ENCODE results near the gene MCOLN1. TPM values are rescaled to one million over a fixed set of nuclear protein-coding genes. Genes with fewer than 3 reads are reported as not detected.

MCOLN1 gene
- total and polyA plus RNA-seq, 2 of the 8 experiments (the other 6 are each of a cell fraction or from before 2014, with no cell fraction given), result 19.1 to 40.0 TPM

- TF ChIP-seq KDM4A (IDR thresholded peaks at IDR 0.05; ENCODE audit: low read depth, low read length, severe bottlenecking) (peak; percentile 41), CBX5 (IDR thresholded peaks at IDR 0.05; ENCODE audit: low read depth, low read length) (no peak), HDAC2 (IDR thresholded peaks at IDR 0.05; ENCODE audit: borderline replicate concordance in 1 of 2, low read depth in 2 of 2, low read length in 2 of 2) (no peak), CTCF (IDR thresholded peaks at IDR 0.05; ENCODE audit: control extremely low read depth in 1 of 3, insufficient read depth in 1 of 3, low read depth in 1 of 3, low read length in 3 of 3) (no peak), TAF1 (IDR thresholded peaks at IDR 0.05; ENCODE audit: low read depth, low read length) (no peak), NRF1 (IDR thresholded peaks at IDR 0.05; ENCODE audit: low read depth, low read length) (no peak)
Measured at GRCh38 chr19:7554990-7555864, 32.8 kb downstream of the MCOLN1 start (continued).
